Heart right ventricle (tissue), 16 donors: Measurements from ENCODE around the gene CHD9. TPM values are rescaled to one million over a fixed set of nuclear protein-coding genes. Genes with fewer than 3 reads are reported as not detected.

Source experiments
- ATAC-seq, 8 donors: fragments of 200-7000 bp; cut with Tn5 transposase; one replicate each; pipeline ENCODE4 v1.9.1; 2020; ENCODE audit warnings: mild to moderate bottlenecking in 8 of 8, moderate library complexity in 8 of 8, moderate number of reproducible peaks in 1 of 8
- DNase-seq, 2 donors: peaks; one replicate each; pipeline ENCODE4 v3.0.0-alpha.2; 2020
- H3K27ac ChIP-seq, 10 donors: fragments of 200-600 bp; sonication (generic) in 2 of 10; one replicate each; pipeline versions ENCODE4 v1.5.0 to v1.8.0; 2020 to 2022; ENCODE audit warnings: mild to moderate bottlenecking in 3 of 10
- H3K27me3 ChIP-seq, 7 donors: fragments of 200-600 bp; one replicate each; pipeline ENCODE4 v1.8.0; 2021 to 2022; ENCODE audit warnings: mild to moderate bottlenecking in 2 of 7
- H3K36me3 ChIP-seq, 9 donors: fragments of 200-600 bp; sonication (generic) in 1 of 9; one replicate each; pipeline versions ENCODE4 v1.5.0 to v1.8.0; 2020 to 2022; ENCODE audit warnings: mild to moderate bottlenecking in 2 of 9
- H3K4me1 ChIP-seq, 9 donors: fragments of 200-600 bp; sonication (generic) in 1 of 9; one replicate each; pipeline versions ENCODE4 v1.5.0 to v1.8.0; 2020 to 2022; ENCODE audit warnings: mild to moderate bottlenecking in 4 of 9
- H3K4me3 ChIP-seq, 10 donors: fragments of 200-600 bp; sonication (generic) in 2 of 10; one replicate each; pipeline versions ENCODE4 v1.5.0 to v1.8.0; 2020 to 2022; ENCODE audit warnings: mild to moderate bottlenecking in 7 of 10, moderate library complexity in 2 of 10
- H3K9me3 ChIP-seq, 11 donors: fragments of 200-600 bp in 10 of 11; sonication (generic) in 2 of 11; one replicate each; pipeline versions ENCODE4 v1.5.0 to v1.8.0; 2013 to 2022; ENCODE audit warnings: mild to moderate bottlenecking in 2 of 11, control low read depth in 1 of 11, moderate library complexity in 1 of 11
- CTCF ChIP-seq, 9 donors: fragments of 200-600 bp; sonication (generic) in 2 of 9; IDR thresholded peaks; one replicate each; pipeline versions ENCODE4 v1.5.0 to v1.8.0; 2021 to 2022; ENCODE audit warnings: antibody characterized with exemption in 9 of 9, mild to moderate bottlenecking in 5 of 9, moderate library complexity in 1 of 9
- WGBS, 2 donors: extraction: QIAGEN DNeasy Blood & Tissue Kit; methylation state at CpG; one replicate each; pipeline ENCODE4 v1.1.7; 2013; ENCODE audit warnings: inconsistent platforms in 1 of 2; 5-methylcytosine and 5-hydroxymethylcytosine counted together
- intact Hi-C, 10 donors: fragments of 100-400 bp; cut with DNase I; formaldehyde crosslinking; loops; one replicate each; pipeline versions ENCODE4 v1.11.1 to v1.14.2; 2022
- polyA plus RNA-seq, 2 donors: library from polyadenylated mRNA; stranded (reverse); fragments of 200-250 nt; gene quantifications; one replicate each; pipeline ENCODE4 v1.2.3, GENCODE V29; 2013
- total RNA-seq, 10 donors: library from RNA; stranded (reverse); fragmentation: NEBNext Ultra II Directional in 3 of 10; extraction: Animal tissue kit (Norgen Biotek cat#: 25700) in 3 of 10; gene quantifications; one replicate each; pipeline versions ENCODE4 v1.2.1 to v1.2.4, GENCODE V29; 2021 to 2023
- donor health status: Arrhythmogenic right ventricular cardiomyopathy.
- donor health status: ischemic (EF 13 %, LVEDD 7.1; RV severe dilation, severe dysfunction).
- donor health status: healthy with polysubstance abuse.
- donor health status: DM: no; HTN: yes; CAD: no.
- donor health status: DM: no; HTN: no; CAD: no.
- donor health status: ischemic (EF 25% LVEDD 6.9; RV normal size, moderate dysfunction).
- donor health status: ischemic (EF 25% LVEDD 5.7; RV mildly dilated, moderate dysfunction).
- donor health status: healthy.
- donor health status: DM: yes; HTN: yes; CAD: no.
- donor health status: Ischemic cardiomyopathy.
- donor health status: ischemic (EF 35%, LVEDD 5.7; RV mildly dilated, moderate dysfunction).
- donor health status: nonischemic (EF 11% LVEDD 7.7; RV severe dilation, severe dysfunction).
- donor health status: DM: yes; HTN: yes; CAD: no.
- donor health status: PGD.
- donor health status: ischemic (EF 29% LVEDD 5.4; RV normal size, mild dysfunction).
- donor health status: nonischemic (EF 23%, LVEDD 6.1; RV moderate dilation, normal function).

Gene CHD9
- total and polyA plus RNA-seq, 12 donors = 7.0 to 58.4 (median 44.6) TPM

- peaks cover 0 to 16% (median 0%) of the 10 kb centered on the region in 9 donors for H3K36me3 ChIP-seq
- no peak for TF ChIP-seq CTCF (IDR thresholded peaks at IDR 0.05)
- ATAC-seq = no peak
- H3K4me3 ChIP-seq = no peak overlapping the region
- H3K9me3 ChIP-seq = no peaks in the 10 kb centered on the region
- 97 to 99% methylated on average over 6 of the region's 6 CpGs for WGBS, 2 donors
- intact Hi-C loops = loop anchor here in 1 of 10 donors (5.0 kb wide), 1 partner anchor 39 kb away; no protein-coding TSS in a partner anchor
- DNase-seq = no peak
- H3K27ac ChIP-seq = no peak overlapping the region
- no peaks in the 10 kb centered on the region for H3K27me3 ChIP-seq
- H3K4me1 ChIP-seq = peaks cover 0 to 37% (median 8%) of the 10 kb centered on the region in 9 donors
Measured at GRCh38 chr16:53168744-53169143, 114.0 kb downstream of the CHD9 start.

- H3K4me1 ChIP-seq = peaks cover 0 to 16% (median 4%) of the 10 kb centered on the region in 9 donors
- DNase-seq (no peak), ATAC-seq (no peak)
- no peak for TF ChIP-seq CTCF (IDR thresholded peaks at IDR 0.05)
- 66% methylated on average over 4 of the region's 4 CpGs for WGBS, 2 donors
- H3K9me3 ChIP-seq = no peaks in the 10 kb centered on the region
- H3K27me3 ChIP-seq = no peaks in the 10 kb centered on the region
- no peak overlapping the region for H3K4me3 ChIP-seq
- intact Hi-C loops = no loop called here
- H3K27ac ChIP-seq = no peak overlapping the region
- H3K36me3 ChIP-seq = peaks cover 0 to 27% (median 0%) of the 10 kb centered on the region in 9 donors
Measured at GRCh38 chr16:53172517-53172916, 117.7 kb downstream of the CHD9 start.

- H3K36me3 ChIP-seq = peaks cover 0 to 27% (median 0%) of the 10 kb centered on the region in 9 donors
- H3K4me3 ChIP-seq = no peak overlapping the region
- H3K27me3 ChIP-seq = no peaks in the 10 kb centered on the region
- H3K9me3 ChIP-seq = no peaks in the 10 kb centered on the region
- no peak for ATAC-seq
- TF ChIP-seq CTCF (IDR thresholded peaks at IDR 0.05) = no peak
- no peak overlapping the region for H3K27ac ChIP-seq
- 94 to 96% methylated on average over 1 of the region's 1 CpG for WGBS, 2 donors
- DNase-seq = no peak
- peaks cover 0 to 14% (median 4%) of the 10 kb centered on the region in 9 donors for H3K4me1 ChIP-seq
- intact Hi-C loops = no loop called here
Measured at GRCh38 chr16:53175118-53175517, 120.3 kb downstream of the CHD9 start.

- no peak for TF ChIP-seq CTCF (IDR thresholded peaks at IDR 0.05)
- ATAC-seq = no peak
- Histone ChIP-seq H3K4me1 (peaks cover 0 to 11% (median 3%) of the 10 kb centered on the region in 9 donors), H3K9me3 (no peaks in the 10 kb centered on the region), H3K4me3 (no peak overlapping the region), H3K27me3 (no peaks in the 10 kb centered on the region), H3K27ac (no peak overlapping the region), H3K36me3 (peaks cover 0 to 27% (median 0%) of the 10 kb centered on the region in 9 donors)
- intact Hi-C loops = no loop called here
- DNase-seq = no peak
Measured at GRCh38 chr16:53176434-53176833, 121.6 kb downstream of the CHD9 start.
